K562 (cell line): ENCODE measurements around the gene EHMT2. TPM values are rescaled to one million over a fixed set of nuclear protein-coding genes. Genes with fewer than 3 reads are reported as not detected.
A peak's percentile ranks its signal among the peaks of the same experiment; 100 is the strongest.
"Not testable (repeated sequence)": the region's sequence is repeated elsewhere in the genome, so short reads cannot be mapped to it uniquely, and the experiment has no call there.

Source experiments
- ATAC-seq: fragments of 200-7000 bp; cut with Tn5 transposase; 3 replicates; pipeline ENCODE4 v1.9.1; 2020; ENCODE audit warnings: moderate library complexity
- BruUV-seq: library from RNA; stranded (reverse); fragments of 400-500 nt; replicated peaks from 2 replicates; lab custom pipeline; 2021; lab: Mats Ljungman, UMichigan
- CTCF ChIA-PET: fragments of 300-600 bp; formaldehyde crosslinking; extraction: SDS; loops from one replicate; lab custom pipeline; 2021; ENCODE audit warnings: low intra/inter-chr PET ratio; lab: Yijun Ruan, JAX
- POLR2A ChIA-PET: fragments of 300-600, 350-650 bp; sonication (Branson Sonifier 250); formaldehyde crosslinking; extraction: SDS; loops from one replicate; lab custom pipeline; 2021; ENCODE audit warnings: antibody characterized with exemption, inconsistent platforms; lab: Yijun Ruan, JAX
- DNase-seq, 4 experiments: peaks; one replicate each; pipeline versions ENCODE4 v3.0.0 to v3.0.0-alpha.2; 2011 to 2018; ENCODE audit warnings: low spot score in 3 of 4, mixed read lengths in 3 of 4; ENCODE audit errors: extremely low read depth in 1 of 4
- FAIRE-seq: peaks from 2 replicates; lab custom pipeline; 2011; peaks lifted over from hg19 to GRCh38; lab: Jason Lieb, UNC
- H2AFZ ChIP-seq: 2 replicates; pipeline ENCODE4 v1.6.0; 2011; ENCODE audit warnings: low read depth, low read length, control low read depth, inconsistent platforms
- H3K27ac ChIP-seq: fragments of 200-600 bp; 3 replicates; pipeline ENCODE4 v1.8.0; 2011; ENCODE audit warnings: low read depth, mild to moderate bottlenecking, control low read depth, inconsistent platforms, low read length, moderate library complexity, mixed read lengths; ENCODE audit errors: extremely low read depth
- H3K27me3 ChIP-seq, 2 experiments: fragments of 300-600 bp in 1 of 2; 2 replicates in 1 of 2; 3 replicates in 1 of 2; pipeline versions ENCODE4 v1.6.0 to v1.8.0; 2011; ENCODE audit warnings: inconsistent platforms in 2 of 2, low read length in 2 of 2, mild to moderate bottlenecking in 1 of 2, mixed read lengths in 1 of 2, moderate library complexity in 1 of 2; ENCODE audit not compliant: control insufficient read depth in 2 of 2, insufficient read depth in 2 of 2
- H3K36me3 ChIP-seq: fragments of 300-600 bp; 3 replicates; pipeline ENCODE4 v1.8.0; 2011; ENCODE audit warnings: mild to moderate bottlenecking, low read length, inconsistent platforms; ENCODE audit not compliant: control insufficient read depth, insufficient read depth
- H3K4me1 ChIP-seq, 2 experiments: fragments of 200-600 bp in 1 of 2; replicated peaks in 1 of 2; 2 replicates in 1 of 2; 3 replicates in 1 of 2; pipeline versions ENCODE4 v1.5.1 to v1.8.0; 2011; ENCODE audit warnings: inconsistent platforms in 2 of 2, low read length in 2 of 2, mild to moderate bottlenecking in 1 of 2, mixed read lengths in 1 of 2, moderate library complexity in 1 of 2; ENCODE audit not compliant: control insufficient read depth in 2 of 2, insufficient read depth in 2 of 2
- H3K4me2 ChIP-seq: 2 replicates; pipeline ENCODE4 v1.6.1; 2011; ENCODE audit warnings: low read length, control low read depth, inconsistent platforms, mixed read lengths; ENCODE audit not compliant: insufficient read depth
- H3K4me3 ChIP-seq: fragments of 200-600 bp; sonication (generic), shearing (Covaris generic); 2 replicates; pipeline ENCODE4 v1.5.1; 2016; ENCODE audit warnings: control low read depth, inconsistent platforms
- H3K79me2 ChIP-seq: fragments of 200-600 bp; 3 replicates; pipeline ENCODE4 v1.8.0; 2011; ENCODE audit warnings: low read length, inconsistent platforms; ENCODE audit not compliant: control insufficient read depth, insufficient read depth
- H3K9ac ChIP-seq, 2 experiments: 2 replicates each; pipeline versions ENCODE4 v1.6.0 to v1.6.1; 2011; ENCODE audit warnings: low read depth in 2 of 2, low read length in 2 of 2, control low read depth in 1 of 2, inconsistent platforms in 1 of 2, mild to moderate bottlenecking in 1 of 2, mixed read lengths in 1 of 2; ENCODE audit not compliant: insufficient read depth in 1 of 2
- H3K9me1 ChIP-seq: one replicate; pipeline ENCODE4 v1.6.0; 2011; ENCODE audit warnings: inconsistent platforms, mild to moderate bottlenecking, low read length, moderate library complexity; ENCODE audit not compliant: control insufficient read depth, insufficient read depth
- H3K9me3 ChIP-seq: replicated peaks from 2 replicates; pipeline ENCODE4 v1.5.1; 2011; ENCODE audit warnings: low read depth, low read length, inconsistent platforms; ENCODE audit not compliant: control insufficient read depth, insufficient read depth
- H4K20me1 ChIP-seq: replicated peaks from 2 replicates; pipeline ENCODE4 v1.6.1; 2011; ENCODE audit warnings: low read length, inconsistent platforms, mixed read lengths; ENCODE audit not compliant: control insufficient read depth, insufficient read depth
- ADNP ChIP-seq: fragments of 200-800 bp; sonication (Bioruptor generic); IDR thresholded peaks from 2 replicates; pipeline ENCODE4 v1.6.1; 2016; ENCODE audit warnings: missing genetic modification characterization, missing compliant biosample characterization
- ATF3 ChIP-seq, 2 experiments: fragments of 450-650 bp in 1 of 2; sonication (generic) in 1 of 2; formaldehyde crosslinking in 1 of 2; IDR thresholded peaks in 1 of 2; conservative IDR thresholded peaks in 1 of 2; 2 replicates each; pipeline versions ENCODE4 v1.6.1 to v1.8.1; 2016 to 2023; ENCODE audit warnings: mild to moderate bottlenecking in 2 of 2, moderate library complexity in 2 of 2, inconsistent platforms in 1 of 2, missing genetic modification reagents in 1 of 2
- BCOR ChIP-seq: fragments of 450-650 bp; IDR thresholded peaks from 2 replicates; pipeline ENCODE4 v1.6.1; 2016
- CHD4 ChIP-seq: fragments of 200-600 bp; sonication (generic); IDR thresholded peaks from 3 replicates; pipeline ENCODE4 v1.6.1; 2012; ENCODE audit warnings: low read depth, mild to moderate bottlenecking, mixed read lengths, low read length, inconsistent platforms; ENCODE audit not compliant: insufficient read depth, insufficient replicate concordance, poor library complexity, severe bottlenecking
- EGR1 ChIP-seq: fragments of 450-650 bp; conservative IDR thresholded peaks from 2 replicates; pipeline ENCODE4 v1.6.1; 2017; ENCODE audit warnings: mild to moderate bottlenecking
- EHMT2 ChIP-seq: fragments of 450-650 bp; IDR thresholded peaks from 2 replicates; pipeline ENCODE4 v1.6.1; 2018; ENCODE audit warnings: antibody characterized with exemption
- HDAC2 ChIP-seq: fragments of 450-650 bp; IDR thresholded peaks from 2 replicates; pipeline ENCODE4 v1.6.1; 2016; ENCODE audit warnings: mild to moderate bottlenecking
- HLTF ChIP-seq: fragments of 450-650 bp; IDR thresholded peaks from 2 replicates; pipeline ENCODE4 v1.6.1; 2016
- JUND ChIP-seq, 2 experiments: IDR thresholded peaks; 2 replicates in 1 of 2; 3 replicates in 1 of 2; pipeline ENCODE4 v1.6.1; 2011; ENCODE audit warnings: borderline replicate concordance in 2 of 2, low read depth in 2 of 2, low read length in 2 of 2, improper control_type of control experiment in 1 of 2, missing biosample characterization in 1 of 2, missing genetic modification characterization in 1 of 2, missing genetic modification reagents in 1 of 2
- KDM1A ChIP-seq, 2 experiments: fragments of 450-650 bp; IDR thresholded peaks; 2 replicates each; pipeline ENCODE4 v1.6.1; 2016; ENCODE audit warnings: mild to moderate bottlenecking in 2 of 2
- LARP7 ChIP-seq: fragments of 450-650 bp; IDR thresholded peaks from 2 replicates; pipeline ENCODE4 v1.6.1; 2016
- PKNOX1 ChIP-seq: fragments of 450-650 bp; IDR thresholded peaks from 2 replicates; pipeline ENCODE4 v1.6.1; 2016
- SMARCA5 ChIP-seq: fragments of 450-650 bp; IDR thresholded peaks from 2 replicates; pipeline ENCODE4 v1.6.1; 2016
- TRIM24 ChIP-seq, 2 experiments: fragments of 450-650 bp; IDR thresholded peaks; 2 replicates each; pipeline ENCODE4 v1.6.1; 2016
- WGBS: fragments of 100-300 bp; shearing (Covaris generic); methylation state at CpG from one replicate; pipeline ENCODE4 v1.1.6; 2016; ENCODE audit warnings: low coverage, mixed read lengths; ENCODE audit not compliant: insufficient coverage; ENCODE audit errors: missing lambda C conversion rate; 5-methylcytosine and 5-hydroxymethylcytosine counted together
- in situ Hi-C: fragments of 300-500 bp; cut with MboI; formaldehyde crosslinking; loops from 4 replicates; pipeline ENCODE4 v1.15.0; 2018; ENCODE audit warnings: inconsistent platforms, mixed read lengths
- intact Hi-C: fragments of 100-400 bp; cut with micrococcal nuclease; formaldehyde crosslinking; loops from 2 replicates; pipeline ENCODE4 v1.14.2; 2022
- polyA plus RNA-seq, 8 experiments: library from polyadenylated mRNA; depleted of rRNA in 4 of 8; stranded (reverse) in 5 of 8; unstranded in 3 of 8; fragments of >200 nt; fragmentation: Nextera tagmentation in 2 of 8; fragmentation: Illumina TruSeq in 1 of 8; extraction: Ambion mirVana in 2 of 8; extraction: Trizol in 1 of 8; gene quantifications; 2 replicates each; pipeline versions ENCODE4 v1.2.1 to v1.2.3, GENCODE V29; 2011 to 2014; ENCODE audit warnings: inconsistent platforms in 1 of 8, missing spikeins in 1 of 8
- total RNA-seq, 7 experiments: library from RNA; depleted of rRNA in 6 of 7; stranded (reverse); fragments of >200 nt in 6 of 7; fragmentation: Illumina TruSeq in 2 of 7; extraction: Trizol in 2 of 7; gene quantifications; 2 replicates each; pipeline versions ENCODE4 v1.2.1 to v1.2.3, GENCODE V29; 2011 to 2021; ENCODE audit warnings: low replicate concordance in 1 of 7

EHMT2 gene
- total and polyA plus RNA-seq, 9 of the 15 experiments (the other 6 are each of a cell fraction or from before 2014, with no cell fraction given), result 2.1 to 63.8 (median 38.5) TPM

GRCh38 chr6:31908255-31908654 lies 10.8 kb upstream of the EHMT2 start:
- 42% methylated on average over 5 of the region's 5 CpGs for WGBS
- H3K79me2 ChIP-seq; ATAC-seq; H4K20me1 ChIP-seq; BruUV-seq; H3K9me1 ChIP-seq; H3K36me3 ChIP-seq; FAIRE-seq; H3K4me2 ChIP-seq; H3K27ac ChIP-seq; H3K27me3 ChIP-seq; DNase-seq; H3K4me3 ChIP-seq; H3K9me3 ChIP-seq; in situ Hi-C loops; H3K9ac ChIP-seq; H2AFZ ChIP-seq; CTCF ChIA-PET; TF ChIP-seq JUND (tag; IDR thresholded peaks at IDR 0.05; ENCODE audit: borderline replicate concordance, low read depth, low read length); ATF3 (CRISPR knock-in tag; conservative IDR thresholded peaks at IDR 0.05): not testable (repeated sequence)
- peaks cover 19 to 23% of the 10 kb centered on the region in 2 experiments for H3K4me1 ChIP-seq
- intact Hi-C loops, result loop anchor here (10.0 kb wide), 1 partner anchor 287 kb away; the partner anchor contains the start of genes GPSM3 and PBX2
- TF ChIP-seq EGR1 (peak; percentile 85), HDAC2 (0 out of 2 replicates have a peak, but pooled peaks have one; percentile 19), HLTF (peak; percentile 29; the same call in 1 of the 2 replicates), PKNOX1 (peak; percentile 13; the same call in 1 of the 2 replicates), LARP7 (peak; percentile 55; the same call in 1 of the 2 replicates), BCOR (0 out of 2 replicates have a peak, but pooled peaks have one; percentile 9), TRIM24 (IDR thresholded peaks at IDR 0.05) (0 out of 4 replicates have a peak, but pooled peaks of 1 of the 2 experiments have one; percentile 16), SMARCA5 (0 out of 2 replicates have a peak, but pooled peaks have one; percentile 15), ADNP (tag) (peak; percentile 76), JUND (IDR thresholded peaks at IDR 0.05; ENCODE audit: borderline replicate concordance, low read depth, low read length) (peak; percentile 4; the same call in 1 of the 2 replicates), KDM1A (IDR thresholded peaks at IDR 0.05) (peak; percentile 41 to 54; a peak in 2 of 4 replicates), EHMT2 (0 out of 2 replicates have a peak, but pooled peaks have one; percentile 8), CHD4 (peak; percentile 40), ATF3 (IDR thresholded peaks at IDR 0.05) (peak; percentile 55)
- POLR2A ChIA-PET, result interaction anchor here (0.6 to 1.6 kb wide), 2 partner anchors 10 to 72 kb away, joined by 3 to 6 read pairs; partner anchors contain the start of gene EHMT2
